Astrocyte (in vitro differentiated cells and primary cell): ENCODE measurements around the gene RRP12.

Experiments used
- CTCF ChIP-seq: IDR thresholded peaks from 2 replicates; pipeline ENCODE4 v1.5.1; 2011; ENCODE audit warnings: low read depth, mild to moderate bottlenecking, inconsistent platforms, low read length, moderate library complexity; ENCODE audit not compliant: insufficient read depth
- EZH2 ChIP-seq: IDR thresholded peaks from 2 replicates; pipeline ENCODE4 v1.6.1; 2012; ENCODE audit warnings: mild to moderate bottlenecking, low read length, inconsistent platforms; ENCODE audit not compliant: insufficient read depth

- TF ChIP-seq CTCF (no peak), EZH2 (no peak)
Observed at GRCh38 chr10:97450828-97451227, 49.7 kb upstream of the RRP12 start.
